Mesothelial cell of epicardium (in vitro differentiated cells): ENCODE measurements around the gene PIAS2. TPM values are rescaled to one million over a fixed set of nuclear protein-coding genes. Genes with fewer than 3 reads are reported as not detected.
A peak's percentile ranks its signal among the peaks of the same experiment; 100 is the strongest.

Experiments
- DNase-seq, 2 experiments: peaks; one replicate each; pipeline ENCODE4 v3.0.0; 2021; ENCODE audit warnings: low spot score in 2 of 2; ENCODE audit not compliant: unreplicated experiment in 2 of 2
- H3K27ac Mint-ChIP-seq: 2 replicates; pipeline ENCODE4 v1.8.0; 2021; ENCODE audit warnings: mixed read lengths
- H3K27me3 Mint-ChIP-seq: 2 replicates; pipeline ENCODE4 v1.8.0; 2021; ENCODE audit warnings: low read depth, mixed read lengths
- H3K36me3 Mint-ChIP-seq: 2 replicates; pipeline ENCODE4 v1.8.0; 2021; ENCODE audit warnings: mixed read lengths
- H3K4me1 Mint-ChIP-seq: 2 replicates; pipeline ENCODE4 v1.8.0; 2021; ENCODE audit warnings: mixed read lengths
- H3K4me3 Mint-ChIP-seq: 2 replicates; pipeline ENCODE4 v1.8.0; 2021; ENCODE audit warnings: mild to moderate bottlenecking, moderate library complexity, mixed read lengths
- H3K9me3 Mint-ChIP-seq: 2 replicates; pipeline ENCODE4 v1.8.0; 2021; ENCODE audit warnings: mixed read lengths
- CTCF ChIP-seq: fragments of 200-600 bp; sonication (generic); IDR thresholded peaks from one replicate; pipeline ENCODE4 v1.5.0; 2021; ENCODE audit warnings: antibody characterized with exemption; ENCODE audit not compliant: unreplicated experiment
- total RNA-seq: library from RNA; stranded (reverse); gene quantifications from 3 replicates; pipeline ENCODE4 v1.2.1, GENCODE V29; 2021

Gene PIAS2
- total RNA-seq, 1 donor from 2014 or later = 55.7 TPM

- no peaks in the 10 kb centered on the region for H3K36me3 Mint-ChIP-seq
- H3K4me1 Mint-ChIP-seq = peaks cover 10% of the 10 kb centered on the region
- H3K27ac Mint-ChIP-seq = no peak overlapping the region
- H3K27me3 Mint-ChIP-seq = peaks cover 48% of the 10 kb centered on the region
- no peaks in the 10 kb centered on the region for H3K9me3 Mint-ChIP-seq
- no peak for DNase-seq
- no peak for TF ChIP-seq CTCF
- no peak overlapping the region for H3K4me3 Mint-ChIP-seq
These were observed 150.1 kb downstream of the PIAS2 start for GRCh38 chr18:46767217-46767616.

DNA sequence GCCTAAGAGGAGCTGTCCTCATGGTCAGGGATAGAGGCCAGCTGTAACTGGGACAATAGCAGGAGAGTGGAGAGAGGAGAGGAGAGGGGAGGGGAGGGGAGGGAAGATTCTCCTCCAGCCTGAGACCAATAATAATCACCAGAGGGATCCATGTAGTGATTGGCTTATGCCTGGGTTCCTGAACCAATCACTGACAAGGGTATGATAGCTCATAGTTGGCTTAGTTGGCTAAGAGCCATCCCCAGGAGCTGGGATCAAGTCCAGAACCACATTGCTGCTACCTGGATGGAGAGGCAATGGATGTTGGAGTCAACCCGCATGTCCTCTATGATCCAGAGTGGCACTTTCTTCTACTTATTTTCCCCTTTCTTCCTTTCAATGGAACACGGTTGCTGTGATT, 152.7 kb downstream of the PIAS2 start:
- Mint-ChIP-seq H3K4me3 (no peak overlapping the region), H3K27me3 (peaks cover 73% of the 10 kb centered on the region), H3K4me1 (no peaks in the 10 kb centered on the region), H3K36me3 (no peaks in the 10 kb centered on the region), H3K27ac (no peak overlapping the region), H3K9me3 (no peaks in the 10 kb centered on the region)
- no peak for TF ChIP-seq CTCF
- DNase-seq = no peak

DNA sequence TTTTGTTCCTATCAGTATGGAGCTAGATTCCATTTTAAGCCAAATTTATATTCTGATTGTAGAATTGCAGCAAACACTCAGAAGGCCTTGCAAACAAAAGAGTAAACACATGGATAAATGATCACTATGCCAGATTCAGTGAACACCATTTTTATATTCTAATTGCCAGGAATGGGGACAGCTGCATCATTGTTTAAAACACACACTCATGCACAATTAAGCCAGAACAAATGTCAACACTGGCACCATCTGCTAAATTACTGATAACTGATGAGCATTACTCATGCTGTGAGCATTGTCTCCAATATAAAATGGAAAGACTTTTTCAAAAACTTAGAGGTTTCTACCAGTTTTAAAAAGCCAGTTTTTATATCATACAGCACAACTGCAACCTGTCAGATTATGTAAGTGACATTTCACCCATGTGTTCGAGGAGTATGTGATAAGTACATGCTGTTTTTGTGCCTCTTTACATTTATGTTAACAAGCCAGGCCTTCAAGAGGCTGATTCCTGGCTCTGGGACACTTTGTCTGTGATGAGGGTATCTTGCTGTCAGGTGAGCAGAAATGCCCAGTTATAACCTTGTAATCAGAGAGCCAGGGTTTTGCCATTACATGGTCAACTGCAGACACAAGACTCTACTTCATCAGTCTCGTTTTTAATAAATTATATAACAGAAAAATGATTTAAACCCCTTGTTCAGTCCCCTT, 156.1 kb downstream of the PIAS2 start:
- H3K36me3 Mint-ChIP-seq = no peaks in the 10 kb centered on the region

DNA sequence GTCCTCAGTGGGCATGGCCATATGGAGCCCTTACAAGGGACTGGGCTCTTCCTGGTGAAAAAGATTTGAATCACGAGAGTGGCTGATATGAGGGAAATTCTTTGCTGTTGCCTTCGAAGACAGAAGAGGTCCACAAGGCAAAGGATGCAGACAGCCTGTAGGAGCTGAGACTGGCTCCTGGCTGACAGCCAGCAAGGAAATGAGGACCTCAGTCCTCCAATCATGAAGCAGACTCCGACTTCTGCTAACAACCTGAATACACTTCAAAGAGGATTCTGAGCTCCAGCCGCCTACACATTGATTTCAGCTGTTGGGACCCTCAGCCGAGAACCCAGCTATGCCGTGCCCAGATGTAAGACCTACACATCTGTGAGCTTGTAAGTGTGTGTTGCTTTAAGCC, 157.4 kb downstream of the PIAS2 start:
- H3K27ac Mint-ChIP-seq = no peak overlapping the region
- DNase-seq = no peak
- no peaks in the 10 kb centered on the region for H3K36me3 Mint-ChIP-seq
- no peaks in the 10 kb centered on the region for H3K9me3 Mint-ChIP-seq
- H3K4me3 Mint-ChIP-seq = no peak overlapping the region
- TF ChIP-seq CTCF = no peak
- H3K4me1 Mint-ChIP-seq = peaks cover 11% of the 10 kb centered on the region
- peaks cover 92% of the 10 kb centered on the region for H3K27me3 Mint-ChIP-seq

More for the DNA sequence above, 156.1 kb downstream of the PIAS2 start:
- DNase-seq = no peak
- no peak for TF ChIP-seq CTCF
- Mint-ChIP-seq H3K27me3 (peaks cover 89% of the 10 kb centered on the region), H3K4me3 (no peak overlapping the region), H3K27ac (no peak overlapping the region), H3K4me1 (peaks cover 9% of the 10 kb centered on the region), H3K9me3 (no peaks in the 10 kb centered on the region)

DNA sequence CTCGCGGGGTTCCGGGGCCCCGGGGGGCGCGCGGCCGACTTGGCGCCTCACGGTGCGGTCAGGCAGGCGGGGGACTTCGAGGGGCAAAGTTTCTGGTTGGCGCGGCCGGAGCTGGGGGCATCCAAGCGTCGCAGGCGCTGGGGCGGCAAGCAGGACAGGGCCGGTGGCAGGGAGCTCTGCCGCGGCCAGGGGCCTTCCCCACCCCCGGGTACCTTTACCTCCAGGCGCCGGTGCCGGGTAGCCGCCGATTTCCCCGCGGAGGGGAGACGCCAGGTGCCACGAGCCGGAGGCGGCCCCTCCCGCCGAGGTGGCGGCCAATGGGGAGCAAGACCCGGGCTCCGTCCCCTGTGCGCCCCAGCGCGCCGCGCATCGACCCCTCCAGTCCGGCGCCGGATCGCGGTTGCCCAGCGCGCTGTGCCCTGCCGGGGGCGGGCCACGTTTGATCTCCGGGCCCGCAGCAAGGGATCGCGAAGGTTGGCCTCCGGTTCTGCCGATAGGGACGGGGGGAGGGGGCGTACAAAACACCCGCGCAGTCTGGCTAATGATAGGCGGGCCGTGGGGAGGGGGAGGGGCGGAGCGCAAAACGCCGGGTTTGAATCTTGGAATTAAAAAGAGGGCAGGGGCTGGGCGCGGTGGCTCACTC, 160.6 kb downstream of the PIAS2 start, which contains the start of gene ST8SIA5:
Gene ST8SIA5, minus strand, starts transcription at position 495 of the 643 bp plus-strand sequence. CDS start 545 bp downstream, outside the sequence.
- no peaks in the 10 kb centered on the region for H3K36me3 Mint-ChIP-seq
- no peak for DNase-seq
- no peak for TF ChIP-seq CTCF
- H3K4me3 Mint-ChIP-seq = peak within 1 kb of the TSS; percentile 68
- H3K9me3 Mint-ChIP-seq = no peaks in the 10 kb centered on the region
- H3K27me3 Mint-ChIP-seq = peaks cover 93% of the 10 kb centered on the region
- no peak within 1 kb of the TSS for H3K27ac Mint-ChIP-seq
- H3K4me1 Mint-ChIP-seq = peaks cover 11% of the 10 kb centered on the region
